ENCODE data around the gene NEGR1. TPM values are rescaled to one million over a fixed set of nuclear protein-coding genes. Genes with fewer than 3 reads are reported as not detected.

NEGR1 gene
- total and polyA plus RNA-seq, 7 donors = 0.69 to 69.2 (median 42.5) TPM

- Histone ChIP-seq H3K27ac (no peak overlapping the region), H3K4me1 (peaks cover 0 to 15% (median 0%) of the 10 kb centered on the region in 4 donors), H3K9me3 (no peaks in the 10 kb centered on the region), H3K36me3 (no peaks in the 10 kb centered on the region), H3K27me3 (no peaks in the 10 kb centered on the region), H3K4me3 (no peak overlapping the region)
- 97% methylated on average over 2 of the region's 2 CpGs for WGBS, 2 donors
- TF ChIP-seq POLR2AphosphoS5 (IDR thresholded peaks at IDR 0.05) (no peak), POLR2A (IDR thresholded peaks at IDR 0.05) (no peak), CTCF (IDR thresholded peaks at IDR 0.05) (no peak), EP300 (IDR thresholded peaks at IDR 0.05) (no peak)
- intact Hi-C loops (cut with DNase I) = no loop called here
- DNase-seq = no peak
These were observed 422.5 kb downstream of the NEGR1 start for GRCh38 chr1:71859806-71860205.

DNA sequence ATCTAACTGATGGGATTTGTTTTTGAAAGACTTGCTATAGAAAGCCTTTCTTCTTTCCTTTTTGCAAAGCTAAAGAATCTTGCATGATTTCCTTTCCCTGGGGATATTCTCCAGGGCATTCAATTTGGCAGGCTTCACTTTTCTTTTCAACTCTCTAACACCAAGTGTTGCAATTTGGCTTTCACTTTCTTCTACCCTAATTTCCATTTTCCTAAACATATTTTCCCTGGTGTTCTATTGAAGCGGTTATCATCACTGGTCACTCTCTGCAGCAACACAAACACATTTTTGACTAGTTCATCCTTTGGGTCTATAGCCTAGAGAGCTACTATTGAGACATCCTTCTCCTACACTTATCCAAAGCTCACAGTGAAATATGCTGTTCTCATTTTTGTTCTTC is 424.5 kb downstream of the NEGR1 start:
- TF ChIP-seq EP300 (IDR thresholded peaks at IDR 0.05) (no peak), POLR2A (IDR thresholded peaks at IDR 0.05) (no peak), CTCF (IDR thresholded peaks at IDR 0.05) (no peak), POLR2AphosphoS5 (IDR thresholded peaks at IDR 0.05) (no peak)
- H3K4me3 ChIP-seq = no peak overlapping the region
- no peaks in the 10 kb centered on the region for H3K9me3 ChIP-seq
- DNase-seq = no peak
- 70 to 87% methylated on average over 1 of the region's 1 CpG for WGBS, 2 donors
- peaks cover 0 to 15% (median 0%) of the 10 kb centered on the region in 4 donors for H3K4me1 ChIP-seq
- no peaks in the 10 kb centered on the region for H3K27me3 ChIP-seq
- H3K27ac ChIP-seq = no peak overlapping the region
- no peaks in the 10 kb centered on the region for H3K36me3 ChIP-seq
- intact Hi-C loops (cut with DNase I) = no loop called here

DNA sequence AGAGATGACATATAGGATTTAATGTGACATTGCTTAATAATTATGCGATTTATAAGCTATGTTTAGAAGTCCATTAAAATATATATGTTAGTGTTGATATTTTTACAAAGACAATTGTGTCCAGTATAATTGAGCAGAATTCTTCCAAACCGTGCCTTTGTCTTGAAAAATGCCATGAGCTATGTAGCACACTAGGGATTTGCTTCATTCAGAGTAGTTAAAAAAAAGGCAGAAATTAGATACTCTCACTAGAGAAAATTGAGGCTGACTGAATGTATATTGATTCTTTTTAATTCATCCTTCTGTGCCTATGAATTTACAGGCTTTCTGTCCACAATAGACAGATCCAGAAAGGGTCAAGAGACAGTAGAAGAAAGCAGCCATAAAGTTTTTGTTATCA is 429.0 kb downstream of the NEGR1 start:
- Histone ChIP-seq H3K27me3 (no peaks in the 10 kb centered on the region), H3K9me3 (no peaks in the 10 kb centered on the region), H3K4me1 (peaks cover 0 to 8% (median 3%) of the 10 kb centered on the region in 4 donors), H3K36me3 (no peaks in the 10 kb centered on the region), H3K27ac (no peak overlapping the region), H3K4me3 (no peak overlapping the region)
- DNase-seq = no peak
- intact Hi-C loops (cut with DNase I) = no loop called here
- 92 to 93% methylated on average over 2 of the region's 2 CpGs for WGBS, 2 donors
- TF ChIP-seq POLR2A (IDR thresholded peaks at IDR 0.05) (no peak), CTCF (IDR thresholded peaks at IDR 0.05) (no peak), POLR2AphosphoS5 (IDR thresholded peaks at IDR 0.05) (no peak), EP300 (IDR thresholded peaks at IDR 0.05) (no peak)

DNA sequence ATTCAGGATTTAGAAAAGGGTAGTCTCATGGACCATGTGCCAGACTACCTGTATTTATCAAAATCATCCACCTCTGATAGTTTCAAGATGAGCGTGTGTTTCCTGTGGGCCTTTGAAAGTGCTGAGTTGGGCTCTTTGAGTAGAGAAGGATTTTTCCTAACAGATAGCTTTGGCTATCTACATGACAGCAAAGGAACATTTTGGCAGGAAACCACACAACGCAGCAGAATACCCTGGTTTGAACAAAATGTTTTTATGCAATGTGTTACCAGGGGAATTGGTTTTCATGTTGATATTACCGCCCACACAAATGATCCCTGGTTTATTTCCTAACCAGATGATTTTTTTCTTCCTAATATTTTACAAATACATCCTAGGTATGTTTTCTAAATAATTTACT is 431.4 kb downstream of the NEGR1 start:
- Histone ChIP-seq H3K9me3 (no peaks in the 10 kb centered on the region), H3K36me3 (no peaks in the 10 kb centered on the region), H3K27me3 (no peaks in the 10 kb centered on the region), H3K4me3 (no peak overlapping the region), H3K27ac (peak overlapping the region in 1 of 4 donors; percentile 39), H3K4me1 (peaks cover 0 to 6% (median 0%) of the 10 kb centered on the region in 4 donors)
- peak; percentile 70 for DNase-seq
- intact Hi-C loops (cut with DNase I) = no loop called here
- WGBS, 2 donors = 63 to 85% methylated on average over 3 of the region's 3 CpGs
- no peak for TF ChIP-seq CTCF (IDR thresholded peaks at IDR 0.05)
- TF ChIP-seq POLR2AphosphoS5 (IDR thresholded peaks at IDR 0.05) = peak in 1 of 4 donors; percentile 9

DNA sequence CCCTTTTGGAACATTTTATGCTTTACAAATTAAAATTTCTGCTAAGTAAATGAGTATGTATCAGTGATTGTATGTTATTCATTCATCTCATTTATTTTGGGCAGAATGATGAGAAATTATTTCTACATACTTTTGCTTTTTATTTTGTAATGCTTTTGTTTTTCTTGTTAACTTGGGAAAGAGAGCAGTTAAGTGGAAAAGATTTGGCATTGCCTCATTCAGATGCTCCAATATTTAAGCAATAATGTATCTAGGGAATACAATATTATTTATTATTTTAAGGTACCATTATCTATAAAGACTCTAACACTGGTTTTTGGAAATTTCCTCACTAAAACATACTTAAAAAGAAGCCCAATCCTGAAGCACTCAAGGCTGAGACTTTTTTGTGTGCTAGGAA is 431.8 kb downstream of the NEGR1 start:
- Histone ChIP-seq H3K4me3 (no peak overlapping the region), H3K27ac (peak overlapping the region in 1 of 4 donors; percentile 39), H3K36me3 (no peaks in the 10 kb centered on the region), H3K9me3 (no peaks in the 10 kb centered on the region), H3K4me1 (peaks cover 0 to 6% (median 0%) of the 10 kb centered on the region in 4 donors), H3K27me3 (no peaks in the 10 kb centered on the region)
- no peak for TF ChIP-seq EP300 (IDR thresholded peaks at IDR 0.05)
- no peak for TF ChIP-seq POLR2A (IDR thresholded peaks at IDR 0.05)
- TF ChIP-seq CTCF (IDR thresholded peaks at IDR 0.05) = no peak
- no peak for TF ChIP-seq POLR2AphosphoS5 (IDR thresholded peaks at IDR 0.05)
- intact Hi-C loops (cut with DNase I) = no loop called here
- DNase-seq = no peak
